ENCODE results near the gene MZF1. TPM values are rescaled to one million over a fixed set of nuclear protein-coding genes. Genes with fewer than 3 reads are reported as not detected.

MZF1 gene
- total RNA-seq, 4 donors from 2014 or later: 6.8 to 21.5 (median 15.1) TPM

DNA sequence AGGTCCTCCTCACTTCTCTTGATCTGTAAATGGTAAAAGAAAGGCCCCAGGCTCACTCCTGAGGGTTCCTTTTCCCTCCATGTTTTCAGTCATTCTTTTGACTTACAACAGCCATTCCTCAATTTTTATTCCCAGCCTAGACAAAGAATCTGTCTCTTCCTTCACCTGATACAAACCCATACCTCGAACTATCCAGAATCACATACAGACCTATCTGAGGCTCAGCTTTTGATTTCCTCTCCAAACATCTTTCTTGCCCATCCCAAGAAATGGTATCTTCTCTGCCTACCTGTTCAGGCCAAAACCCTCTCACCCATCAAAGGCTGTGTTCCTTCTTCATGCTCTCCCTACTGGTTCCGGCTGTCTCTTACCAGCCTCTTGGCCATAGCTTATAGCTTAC lies 20.5 kb downstream of the MZF1 start:
- H3K36me3 ChIP-seq: peaks cover 3 to 68% of the 10 kb centered on the region in 2 donors
- H3K27ac ChIP-seq: no peak overlapping the region
- intact Hi-C loops (cut with DNase I; ENCODE audit: low total_unique reads): no loop called here
- no peak for ATAC-seq
- no peak overlapping the region for H3K4me3 ChIP-seq
- no peaks in the 10 kb centered on the region for H3K9me3 ChIP-seq
- DNase-seq: no peak
- H3K4me1 ChIP-seq: peaks cover 32 to 40% of the 10 kb centered on the region in 2 donors
- H3K27me3 ChIP-seq: no peaks in the 10 kb centered on the region
- no peak for TF ChIP-seq POLR2A (IDR thresholded peaks at IDR 0.05)
- TF ChIP-seq, protein P1, sequence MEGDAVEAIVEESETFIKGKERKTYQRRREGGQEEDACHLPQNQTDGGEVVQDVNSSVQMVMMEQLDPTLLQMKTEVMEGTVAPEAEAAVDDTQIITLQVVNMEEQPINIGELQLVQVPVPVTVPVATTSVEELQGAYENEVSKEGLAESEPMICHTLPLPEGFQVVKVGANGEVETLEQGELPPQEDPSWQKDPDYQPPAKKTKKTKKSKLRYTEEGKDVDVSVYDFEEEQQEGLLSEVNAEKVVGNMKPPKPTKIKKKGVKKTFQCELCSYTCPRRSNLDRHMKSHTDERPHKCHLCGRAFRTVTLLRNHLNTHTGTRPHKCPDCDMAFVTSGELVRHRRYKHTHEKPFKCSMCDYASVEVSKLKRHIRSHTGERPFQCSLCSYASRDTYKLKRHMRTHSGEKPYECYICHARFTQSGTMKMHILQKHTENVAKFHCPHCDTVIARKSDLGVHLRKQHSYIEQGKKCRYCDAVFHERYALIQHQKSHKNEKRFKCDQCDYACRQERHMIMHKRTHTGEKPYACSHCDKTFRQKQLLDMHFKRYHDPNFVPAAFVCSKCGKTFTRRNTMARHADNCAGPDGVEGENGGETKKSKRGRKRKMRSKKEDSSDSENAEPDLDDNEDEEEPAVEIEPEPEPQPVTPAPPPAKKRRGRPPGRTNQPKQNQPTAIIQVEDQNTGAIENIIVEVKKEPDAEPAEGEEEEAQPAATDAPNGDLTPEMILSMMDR (IDR thresholded peaks at IDR 0.05 in 4 of 5, conservative IDR thresholded peaks at IDR 0.05 in 1 of 5): no peak
- in situ Hi-C loops (cut with MboI; ENCODE audit: low sequenced_read_pairs in 4 of 4): no loop called here

DNA sequence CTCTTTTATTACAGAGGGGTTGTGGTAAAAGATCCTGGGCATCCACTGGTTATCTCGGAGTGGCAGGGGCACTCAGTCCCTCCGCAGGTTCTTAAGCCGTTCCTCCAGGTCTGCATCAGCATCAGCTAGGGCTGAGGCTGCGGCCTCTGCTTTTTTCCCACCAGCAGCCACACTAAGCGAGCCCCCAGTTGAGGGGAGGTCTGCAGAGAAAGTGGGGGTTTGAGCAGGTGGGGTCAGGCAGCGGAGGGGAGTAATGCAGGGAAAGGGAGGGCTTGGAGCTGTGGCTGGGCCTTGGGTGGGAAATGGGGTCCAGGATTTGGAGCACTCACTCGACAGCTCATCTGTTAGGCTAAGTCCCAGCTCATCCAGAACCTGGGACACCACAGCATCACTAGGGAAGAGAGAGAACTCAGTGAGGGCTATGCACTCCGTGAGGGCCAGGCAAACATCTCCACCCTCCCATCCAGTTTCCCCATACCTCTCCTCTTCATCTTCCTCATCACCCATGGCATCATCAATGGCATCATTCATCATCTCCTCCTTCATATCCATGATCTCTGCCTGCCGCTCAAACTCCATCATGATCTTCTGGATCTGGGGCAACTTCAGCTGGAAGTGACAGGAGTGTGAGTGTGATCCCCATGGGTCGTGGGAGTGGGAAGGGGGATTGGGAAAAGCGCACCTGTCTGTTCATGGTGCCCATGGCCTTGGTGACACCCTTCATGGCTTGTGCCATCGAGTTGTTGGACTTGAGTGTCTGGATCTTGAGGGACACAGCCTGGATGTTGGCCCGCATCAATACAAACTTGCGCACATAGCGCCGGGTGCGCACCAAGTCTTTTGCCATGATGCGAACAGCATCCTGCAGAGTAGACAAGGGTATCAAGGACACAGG lies 21.3 kb downstream of the MZF1 start:
- Histone ChIP-seq H3K36me3 (peaks cover 3 to 74% of the 10 kb centered on the region in 2 donors), H3K4me1 (peaks cover 25 to 39% of the 10 kb centered on the region in 2 donors), H3K27me3 (no peaks in the 10 kb centered on the region), H3K27ac (no peak overlapping the region), H3K4me3 (no peak overlapping the region), H3K9me3 (no peaks in the 10 kb centered on the region)
- in situ Hi-C loops (cut with MboI; ENCODE audit: low sequenced_read_pairs in 4 of 4) (no loop called here), intact Hi-C loops (cut with DNase I; ENCODE audit: low total_unique reads) (no loop called here)
- no peak for ATAC-seq
- TF ChIP-seq, protein P1 (IDR thresholded peaks at IDR 0.05 in 4 of 5, conservative IDR thresholded peaks at IDR 0.05 in 1 of 5): no peak
- no peak for TF ChIP-seq POLR2A (IDR thresholded peaks at IDR 0.05)
- DNase-seq: no peak

DNA sequence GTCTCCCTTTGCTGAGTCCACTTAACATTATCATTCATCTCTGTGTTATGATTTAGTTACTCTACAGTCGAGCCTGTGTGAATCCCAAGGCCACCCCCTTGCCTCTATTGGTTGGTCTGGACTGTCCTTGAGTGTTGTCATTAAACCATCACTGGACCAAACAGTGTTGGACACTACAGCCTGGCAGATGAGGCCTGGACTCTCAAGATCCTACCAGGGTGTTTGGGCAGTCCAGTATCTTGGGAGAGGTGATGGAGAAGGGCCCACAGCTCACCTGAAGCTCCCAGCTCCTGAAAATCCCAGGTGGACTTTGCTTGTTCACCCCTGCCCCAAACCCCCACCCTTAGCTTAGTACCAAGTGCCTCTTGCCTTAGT lies 22.0 kb downstream of the MZF1 start:
- intact Hi-C loops (cut with DNase I; ENCODE audit: low total_unique reads) (no loop called here), in situ Hi-C loops (cut with MboI; ENCODE audit: low sequenced_read_pairs in 4 of 4) (no loop called here)
- peaks cover 3 to 67% of the 10 kb centered on the region in 2 donors for H3K36me3 ChIP-seq
- ATAC-seq: no peak
- peaks cover 24 to 39% of the 10 kb centered on the region in 2 donors for H3K4me1 ChIP-seq
- no peak for TF ChIP-seq POLR2A (IDR thresholded peaks at IDR 0.05)
- TF ChIP-seq, protein P1 (IDR thresholded peaks at IDR 0.05 in 4 of 5, conservative IDR thresholded peaks at IDR 0.05 in 1 of 5): no peak
- H3K27ac ChIP-seq: no peak overlapping the region
- H3K4me3 ChIP-seq: no peak overlapping the region
- no peaks in the 10 kb centered on the region for H3K27me3 ChIP-seq
- no peaks in the 10 kb centered on the region for H3K9me3 ChIP-seq
- DNase-seq: no peak

DNA sequence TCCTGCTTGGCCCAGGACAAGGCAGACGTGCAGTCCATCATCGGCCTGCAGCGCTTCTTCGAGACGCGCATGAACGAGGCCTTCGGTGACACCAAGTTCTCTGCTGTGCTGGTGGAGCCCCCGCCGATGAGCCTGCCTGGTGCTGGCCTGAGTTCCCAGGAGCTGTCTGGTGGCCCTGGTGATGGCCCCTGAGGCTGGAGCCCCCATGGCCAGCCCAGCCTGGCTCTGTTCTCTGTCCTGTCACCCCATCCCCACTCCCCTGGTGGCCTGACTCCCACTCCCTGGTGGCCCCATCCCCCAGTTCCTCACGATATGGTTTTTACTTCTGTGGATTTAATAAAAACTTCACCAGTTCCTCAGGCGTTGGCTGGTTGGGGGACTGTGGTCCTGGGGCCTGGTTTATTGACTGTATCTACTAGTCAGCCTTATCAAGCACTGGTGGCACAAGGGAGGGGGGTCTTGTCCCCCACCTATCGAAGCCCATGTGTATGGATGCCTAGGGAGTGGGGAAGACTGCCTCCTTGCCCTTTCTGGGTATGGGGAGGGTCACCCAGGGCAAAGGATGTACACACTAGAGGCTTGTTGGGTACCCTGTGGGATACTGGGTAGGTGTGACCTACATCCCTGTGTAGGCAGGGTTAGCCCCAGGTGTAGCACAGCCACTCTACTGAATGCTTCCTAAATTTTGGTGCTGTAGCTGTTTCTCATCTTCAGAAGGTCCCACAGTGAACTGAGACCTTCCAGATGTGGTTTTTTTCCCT lies 22.6 kb downstream of the MZF1 start:
- DNase-seq (no peak), ATAC-seq (no peak)
- no peak for TF ChIP-seq POLR2A (IDR thresholded peaks at IDR 0.05)
- Histone ChIP-seq H3K4me3 (no peak overlapping the region), H3K4me1 (peaks cover 25 to 39% of the 10 kb centered on the region in 2 donors), H3K27me3 (no peaks in the 10 kb centered on the region), H3K36me3 (peaks cover 3 to 66% of the 10 kb centered on the region in 2 donors), H3K9me3 (no peaks in the 10 kb centered on the region), H3K27ac (no peak overlapping the region)
- intact Hi-C loops (cut with DNase I; ENCODE audit: low total_unique reads): no loop called here
- in situ Hi-C loops (cut with MboI; ENCODE audit: low sequenced_read_pairs in 4 of 4): no loop called here

Measured in gastrocnemius medialis (tissue), 4 donors.